ENCODE measurements around the gene FLRT3.
A peak's percentile ranks its signal among the peaks of the same experiment; 100 is the strongest.

FLRT3 gene

GRCh38 chr20:14337400-14338171 lies at the start of gene FLRT3:
Gene FLRT3, minus strand, starts transcription at chr20:14337612. Its CDS starts 10,106 bp downstream, at chr20:14327506.
- peak; percentile 94 for DNase-seq (ENCODE audit: low read depth)

- no peak for DNase-seq (ENCODE audit: low read depth)
Measured at GRCh38 chr20:14386726-14387125, 49.3 kb upstream of the FLRT3 start.

- DNase-seq (ENCODE audit: low read depth): no peak
Measured at GRCh38 chr20:14385176-14385740, 47.8 kb upstream of the FLRT3 start.

GRCh38 chr20:14384416-14385175 lies 47.2 kb upstream of the FLRT3 start:
- DNase-seq (ENCODE audit: low read depth): no peak

GRCh38 chr20:14383335-14383734 lies 45.9 kb upstream of the FLRT3 start:
- no peak for DNase-seq (ENCODE audit: low read depth)

DNA sequence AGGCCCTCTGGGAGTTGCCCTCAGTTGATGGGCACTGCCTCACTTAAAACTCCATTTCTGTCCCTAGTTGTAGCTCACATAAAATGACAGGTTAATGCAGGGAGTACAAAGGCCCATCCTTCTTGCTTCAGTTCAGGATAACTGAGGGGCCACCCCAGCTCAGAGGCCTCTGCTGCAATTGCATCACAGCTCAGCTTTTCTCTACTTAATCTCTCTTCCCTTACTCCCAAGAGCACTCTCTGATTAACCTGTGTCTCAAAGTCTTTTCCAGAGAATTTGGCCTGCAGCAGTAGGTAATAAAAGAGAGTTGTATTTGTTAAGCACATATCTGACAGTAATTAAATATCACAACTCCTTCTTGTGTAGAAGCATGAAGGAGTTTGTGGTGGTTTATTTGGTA lies 40.9 kb upstream of the FLRT3 start:
- no peak for DNase-seq (ENCODE audit: low read depth)

DNA sequence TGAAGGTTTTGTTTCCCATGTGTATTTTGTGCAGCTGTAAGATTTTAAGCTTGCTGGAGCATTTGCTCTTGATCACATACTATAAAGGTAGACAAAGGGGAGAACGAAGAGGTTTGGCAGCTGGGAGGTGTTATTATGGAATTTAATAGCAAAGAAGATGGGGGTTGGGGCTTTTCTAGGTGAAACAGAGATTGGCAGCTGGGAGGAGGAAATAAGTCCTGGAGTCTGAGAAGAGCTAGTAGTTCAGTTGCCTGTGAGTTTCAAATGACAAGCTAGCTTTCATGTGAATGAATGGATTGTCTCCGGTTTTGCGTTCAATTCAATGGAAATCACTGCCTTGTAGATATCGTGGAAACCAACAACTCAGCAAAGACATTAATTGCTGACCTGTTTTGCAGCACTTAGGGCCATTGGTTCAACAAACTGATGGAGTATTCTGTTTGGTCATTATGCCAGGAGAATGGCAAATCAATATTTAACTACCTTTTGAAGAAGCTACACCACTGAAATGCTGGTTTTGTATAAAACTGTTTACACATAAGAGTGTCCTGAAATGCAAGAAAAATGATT lies 38.1 kb upstream of the FLRT3 start:
- DNase-seq (ENCODE audit: low read depth): no peak

GRCh38 chr20:14374196-14374595 lies 36.8 kb upstream of the FLRT3 start:
- DNase-seq (ENCODE audit: low read depth): no peak

DNA sequence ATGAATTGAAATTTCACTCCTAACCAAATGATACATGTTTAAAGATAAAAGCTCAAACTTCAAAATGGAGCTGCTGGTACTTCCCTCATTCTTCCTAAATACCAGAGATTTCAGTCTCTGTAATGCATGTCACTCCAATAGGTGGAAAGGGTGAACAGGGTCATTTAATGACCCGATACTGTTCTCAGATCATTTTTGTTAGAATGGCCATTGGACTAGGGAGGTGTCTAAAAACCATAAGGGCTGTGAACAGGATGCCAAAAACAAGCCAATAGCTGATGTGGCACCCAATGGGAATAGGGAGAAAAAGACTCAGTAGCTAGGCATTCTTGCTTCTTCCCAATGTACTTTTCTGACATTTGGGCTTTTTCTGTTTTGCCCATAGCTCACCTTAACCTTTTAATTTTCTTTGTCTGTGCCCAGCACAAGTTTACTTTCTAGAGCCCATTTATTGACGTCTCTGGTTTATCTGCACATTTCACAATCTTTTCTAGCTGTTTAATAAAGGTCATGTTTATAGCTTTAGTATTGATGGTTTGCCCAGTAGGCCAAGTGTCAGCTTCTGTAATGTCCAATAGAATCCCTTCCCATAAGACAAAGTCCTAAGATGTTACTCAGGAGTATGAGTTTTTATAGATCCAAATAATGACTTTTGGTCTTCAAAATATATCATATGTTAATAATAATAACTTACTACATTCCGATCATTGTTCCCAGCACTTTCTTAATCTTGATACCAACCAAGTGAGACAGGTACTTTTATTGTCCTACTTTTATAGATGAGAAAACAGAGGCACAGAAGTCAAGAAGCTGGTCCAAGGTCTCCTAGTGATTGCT lies 24.3 kb upstream of the FLRT3 start:
- DNase-seq (ENCODE audit: low read depth): no peak

DNA sequence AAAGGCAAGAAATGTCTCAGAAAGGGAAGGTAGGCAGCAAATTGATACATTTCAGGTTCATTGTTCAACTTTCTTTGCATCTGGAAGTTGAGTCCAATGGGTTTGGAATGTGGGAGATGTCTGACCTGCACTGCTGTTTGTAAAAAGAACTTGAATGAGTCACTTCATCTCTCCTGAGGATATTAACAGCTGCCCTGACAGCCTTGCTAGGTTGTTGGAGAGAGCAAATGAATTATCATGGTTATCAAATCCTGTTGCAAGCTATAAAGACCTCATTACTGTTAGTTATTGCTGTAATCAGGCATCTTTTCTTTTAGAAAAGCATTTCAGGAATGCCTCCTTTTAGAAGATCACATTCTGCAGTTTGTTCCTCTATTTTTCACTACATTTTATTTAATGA lies 23.0 kb upstream of the FLRT3 start:
- DNase-seq (ENCODE audit: low read depth): no peak

- DNase-seq (ENCODE audit: low read depth): no peak
Measured at GRCh38 chr20:14355791-14356190, 18.4 kb upstream of the FLRT3 start.

- DNase-seq (ENCODE audit: low read depth): no peak
Measured at GRCh38 chr20:14344746-14345145, 7.3 kb upstream of the FLRT3 start.

DNA sequence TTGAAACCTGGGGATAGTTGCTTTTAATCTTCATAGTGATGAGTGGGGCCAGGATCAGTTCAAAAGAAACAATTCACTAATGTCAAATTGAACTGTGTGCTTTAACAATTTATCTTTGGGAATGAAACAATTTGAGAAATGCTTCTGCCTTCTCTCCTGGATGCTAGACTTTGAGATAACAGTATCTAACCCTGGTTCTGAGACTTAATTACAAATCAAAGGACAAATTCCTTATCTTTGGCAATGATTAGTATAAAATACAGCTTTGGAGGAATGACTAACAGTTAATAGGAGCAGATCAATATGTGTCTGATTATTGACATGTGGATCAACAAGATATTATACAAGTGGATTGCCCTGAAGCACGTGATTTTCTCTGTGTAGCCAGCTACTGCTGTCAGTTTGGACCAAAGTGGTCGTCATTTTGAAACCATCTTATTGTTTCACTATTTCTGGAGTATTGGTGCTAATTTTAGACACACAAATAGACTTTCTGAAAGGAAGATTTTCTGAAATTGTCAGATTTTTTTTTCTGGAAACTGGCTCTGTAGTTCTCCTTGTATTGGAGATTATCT lies 6.2 kb upstream of the FLRT3 start:
- DNase-seq (ENCODE audit: low read depth): no peak

DNA sequence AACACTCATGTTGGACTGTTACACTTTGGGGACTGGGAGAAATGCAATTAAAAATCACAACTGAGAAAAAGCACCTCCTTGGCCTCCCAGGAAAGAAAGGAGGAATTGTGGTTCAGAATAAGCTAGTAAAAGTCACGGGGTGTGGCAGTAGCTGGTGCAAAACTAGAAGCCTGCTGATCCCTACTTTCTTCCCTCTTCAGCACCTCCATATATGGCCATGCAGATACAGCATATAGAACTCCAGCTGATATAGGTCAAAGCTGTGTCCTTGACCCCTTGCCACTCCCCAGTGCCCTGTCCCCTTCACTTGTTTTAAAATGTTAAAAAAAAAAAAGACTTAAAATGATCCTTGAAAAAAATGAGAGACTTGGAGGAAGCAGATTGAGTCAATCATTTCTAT lies 5.5 kb upstream of the FLRT3 start:
- DNase-seq (ENCODE audit: low read depth): no peak

- no peak for DNase-seq (ENCODE audit: low read depth)
Measured at GRCh38 chr20:14341801-14342200, 4.4 kb upstream of the FLRT3 start.

DNA sequence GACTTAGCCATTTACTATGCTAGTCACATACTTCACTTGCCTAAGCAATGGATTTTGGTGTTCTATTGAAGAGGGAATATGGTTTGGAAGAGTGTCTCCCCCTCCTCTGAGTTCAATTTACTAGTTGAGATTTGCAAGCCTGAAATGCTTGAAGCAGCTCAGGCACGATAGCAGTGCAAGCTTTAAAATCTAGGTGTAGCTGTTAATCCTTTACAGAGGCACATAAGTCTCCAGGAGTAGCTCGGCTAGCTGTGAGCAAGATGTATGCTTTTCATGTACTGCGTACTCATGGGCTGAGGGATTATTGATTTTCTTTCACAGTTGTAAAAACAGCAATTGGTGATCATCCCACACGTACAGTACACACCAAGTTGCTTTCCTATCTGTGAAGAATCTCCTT lies 726 bp downstream of the FLRT3 start:
- DNase-seq (ENCODE audit: low read depth): no peak

DNA sequence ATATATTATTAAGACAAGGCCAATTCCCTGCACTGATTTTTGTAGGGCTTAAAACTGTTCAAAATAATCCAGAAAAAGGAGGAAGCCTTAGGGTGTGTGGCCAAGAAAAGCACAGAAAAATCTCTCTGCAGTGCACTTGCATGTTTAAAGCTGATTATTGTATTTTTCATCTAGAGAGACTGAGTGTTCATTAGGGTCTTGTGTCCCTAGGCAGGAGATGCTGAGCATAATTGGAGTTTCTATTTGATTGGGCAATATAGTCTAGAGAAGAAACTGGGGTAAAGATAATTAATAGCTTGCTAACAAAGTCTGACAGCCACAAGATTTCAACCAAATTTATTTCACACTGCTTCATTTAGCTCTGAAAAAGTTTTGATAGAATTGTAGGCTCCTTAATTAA lies 2.4 kb downstream of the FLRT3 start:
- DNase-seq (ENCODE audit: low read depth): no peak

GRCh38 chr20:14334306-14334930 lies 3.0 kb downstream of the FLRT3 start:
- peak; percentile 17 for DNase-seq (ENCODE audit: low read depth)

- no peak for DNase-seq (ENCODE audit: low read depth)
Measured at GRCh38 chr20:14333721-14334120, 3.7 kb downstream of the FLRT3 start.

DNA sequence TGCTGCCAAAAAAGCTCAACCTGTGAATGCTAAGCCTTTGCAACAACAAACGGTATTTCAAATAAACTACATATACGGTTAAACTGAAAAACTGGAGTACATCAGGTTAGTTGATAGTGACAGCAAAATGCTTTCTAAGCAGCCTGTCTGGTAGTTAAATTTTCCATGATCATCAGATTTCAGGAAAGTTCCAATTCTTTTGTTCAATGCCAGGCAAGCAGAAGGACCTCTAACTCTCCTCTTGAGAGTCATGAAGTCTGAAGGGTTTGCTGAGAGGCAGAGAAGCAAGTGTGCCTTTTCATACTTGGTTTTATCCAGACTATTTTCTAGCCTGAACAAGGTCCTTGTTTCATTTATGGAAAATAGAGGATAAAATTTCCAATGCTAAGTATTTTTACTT lies 4.5 kb downstream of the FLRT3 start:
- no peak for DNase-seq (ENCODE audit: low read depth)

- no peak for DNase-seq (ENCODE audit: low read depth)
Measured at GRCh38 chr20:14331646-14332045, 5.8 kb downstream of the FLRT3 start.
